Right kidney (tissue), 1 donor: ENCODE measurements around the gene SYNGR1.
"Not testable (repeated sequence)": the region's sequence is repeated elsewhere in the genome, so short reads cannot be mapped to it uniquely, and the experiment has no call there.

ENCODE experiments used
- DNase-seq: peaks from one replicate; pipeline ENCODE4 v3.0.0-alpha.2; 2016

Gene SYNGR1

DNA sequence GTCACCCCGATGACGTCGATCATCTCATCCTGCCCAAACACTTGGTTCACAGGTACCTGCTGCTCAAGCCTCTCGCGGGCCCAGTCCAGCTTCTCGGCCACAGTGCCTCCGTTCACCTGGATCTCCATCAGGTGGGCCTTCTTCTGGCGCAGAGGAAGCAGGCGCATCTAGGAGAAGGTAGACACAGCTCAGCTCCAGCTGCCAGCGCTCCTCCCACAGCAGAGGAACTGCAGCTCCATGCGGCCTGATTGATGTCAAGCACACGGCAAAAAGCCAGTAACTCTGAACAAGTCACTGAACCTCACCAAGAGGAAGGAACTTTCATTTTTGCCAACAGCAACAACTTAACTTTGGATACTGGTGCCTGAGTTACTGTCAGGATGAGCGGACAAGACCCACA, 34.4 kb upstream of the SYNGR1 start:
- no peak for DNase-seq

DNA sequence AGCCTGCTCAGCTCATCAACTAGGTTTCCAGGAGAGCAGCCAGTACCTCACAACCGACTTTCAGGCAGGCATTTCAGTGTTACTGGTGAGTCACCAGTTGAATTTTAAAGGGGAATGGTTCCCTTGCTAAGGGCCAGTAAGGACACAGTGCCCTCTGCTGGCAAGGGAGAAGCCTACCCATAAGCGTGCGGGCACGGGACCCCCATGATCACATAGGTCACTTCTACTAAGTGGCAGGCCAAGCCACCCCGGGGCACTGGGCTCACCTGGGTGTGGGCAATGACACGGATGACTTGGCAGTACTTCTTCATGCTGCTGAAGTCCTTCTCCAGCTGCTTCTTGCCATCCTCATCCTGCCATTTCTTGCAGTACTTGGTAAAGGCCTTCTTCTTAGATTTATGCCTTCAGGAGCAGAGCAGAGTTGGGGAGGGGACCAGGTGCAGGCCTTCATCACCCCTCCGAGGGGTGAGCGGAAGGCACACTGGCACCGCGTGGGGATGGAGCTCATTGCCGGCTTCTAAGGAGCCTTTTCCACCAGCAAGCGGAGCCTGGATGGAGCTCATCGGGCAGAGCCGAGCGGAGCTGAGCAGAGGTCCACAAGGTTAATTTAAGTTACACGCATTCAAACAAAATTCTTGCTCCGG, 33.2 kb upstream of the SYNGR1 start:
- peak; percentile 61 for DNase-seq

DNA sequence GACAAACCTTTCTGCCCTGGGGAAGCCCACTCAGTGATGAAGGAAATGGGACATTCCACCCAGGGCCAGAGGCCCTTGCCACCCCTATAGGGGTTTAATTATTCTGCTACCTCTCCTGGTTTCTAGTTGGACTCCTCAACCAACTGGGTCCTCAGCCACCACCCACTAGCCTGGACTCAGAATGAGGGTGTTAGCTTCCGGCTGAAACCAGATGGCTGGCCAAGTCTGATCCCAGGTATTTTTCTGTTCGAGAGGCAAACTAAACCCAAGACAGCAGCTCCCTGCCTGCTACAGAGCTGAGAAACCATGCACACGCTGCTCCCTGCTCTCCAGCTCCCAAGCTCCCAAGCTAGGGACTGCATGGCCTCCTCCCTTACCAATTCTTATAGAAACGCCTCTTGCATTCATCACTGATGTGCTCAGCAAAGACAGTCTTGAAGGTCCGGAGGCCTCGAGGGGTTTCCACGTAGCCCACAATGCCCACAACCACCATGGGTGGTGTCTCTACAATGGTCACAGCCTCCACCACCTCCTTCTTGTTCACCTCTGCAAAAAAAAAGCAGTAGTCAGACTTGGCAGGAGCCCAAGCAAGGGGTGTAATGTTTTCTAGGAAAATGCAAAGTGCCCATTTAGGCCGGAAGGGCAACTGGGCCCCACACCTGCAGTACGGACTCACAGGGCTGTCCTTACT, 32.6 kb upstream of the SYNGR1 start:
- peak; percentile 15 for DNase-seq

DNA sequence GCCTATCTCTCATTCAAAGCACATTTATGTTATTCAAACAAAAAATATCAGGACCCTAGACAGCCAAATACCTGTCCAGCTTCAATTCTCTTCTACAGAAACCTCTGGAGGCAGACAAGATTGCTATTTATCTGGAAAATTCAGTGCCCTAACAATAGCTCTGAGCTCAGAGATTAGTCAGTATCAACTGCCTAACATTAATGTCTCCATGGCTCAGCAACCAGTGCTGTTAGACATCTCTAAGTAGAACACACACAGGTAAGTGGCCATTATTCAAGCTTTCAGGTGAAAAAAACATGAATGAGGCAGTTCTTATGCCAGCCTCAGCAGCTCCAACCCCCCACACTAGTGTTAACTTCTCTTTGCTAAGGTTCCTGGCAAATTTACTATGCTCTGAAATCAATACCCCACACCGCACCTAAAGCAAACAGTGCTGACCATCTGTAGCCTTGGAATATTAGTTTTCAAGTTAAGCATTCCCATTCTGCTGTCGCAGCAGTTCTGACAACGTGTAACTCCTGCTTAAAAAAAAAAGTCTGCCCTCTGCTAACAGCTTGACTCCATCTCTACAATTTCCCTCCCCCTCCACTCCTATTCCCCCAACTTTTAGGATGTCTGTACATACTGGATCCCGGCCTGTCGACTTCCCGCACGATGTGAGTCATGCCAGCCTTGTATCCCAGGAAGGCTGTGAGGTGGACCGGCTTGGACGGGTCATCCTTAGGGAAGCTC, 31.9 kb upstream of the SYNGR1 start:
- peak; percentile 38 for DNase-seq

DNA sequence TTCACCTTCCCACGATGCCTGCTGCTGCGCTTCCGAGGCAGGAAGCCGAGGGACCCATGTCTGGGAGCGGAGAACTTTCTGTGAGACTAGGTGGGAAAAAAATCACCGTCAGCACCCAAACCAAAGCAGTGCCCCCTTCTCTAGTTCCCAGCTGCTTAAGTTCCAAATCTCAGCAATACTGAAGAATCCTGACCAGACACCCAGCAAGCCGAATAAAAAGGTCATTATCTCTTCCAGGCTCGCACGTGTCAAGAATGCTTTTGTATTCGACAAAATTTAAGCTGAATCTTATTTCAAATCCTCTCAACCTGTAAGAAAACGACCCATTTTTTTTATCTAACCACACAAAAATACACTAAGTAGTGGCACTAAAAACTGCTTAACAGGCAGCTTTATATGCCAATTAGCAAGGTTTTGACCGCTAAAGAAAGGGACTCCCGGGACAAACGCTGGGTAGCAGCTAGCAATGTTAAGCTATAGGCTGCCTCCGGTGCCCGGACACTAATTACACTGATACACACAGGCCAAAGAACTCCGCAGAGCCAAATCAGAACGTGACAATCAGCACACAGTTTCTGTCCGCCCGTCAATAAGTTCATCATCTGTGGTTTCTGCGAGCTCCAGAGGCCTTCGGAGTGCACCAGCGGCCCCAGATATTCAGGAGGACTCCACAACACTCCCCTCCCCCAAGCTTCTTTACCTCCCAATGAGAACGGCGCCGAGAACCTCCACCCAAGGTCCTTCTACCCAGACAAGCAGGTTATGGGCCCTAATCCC, 31.1 kb upstream of the SYNGR1 start:
- DNase-seq: peak; percentile 41

DNA sequence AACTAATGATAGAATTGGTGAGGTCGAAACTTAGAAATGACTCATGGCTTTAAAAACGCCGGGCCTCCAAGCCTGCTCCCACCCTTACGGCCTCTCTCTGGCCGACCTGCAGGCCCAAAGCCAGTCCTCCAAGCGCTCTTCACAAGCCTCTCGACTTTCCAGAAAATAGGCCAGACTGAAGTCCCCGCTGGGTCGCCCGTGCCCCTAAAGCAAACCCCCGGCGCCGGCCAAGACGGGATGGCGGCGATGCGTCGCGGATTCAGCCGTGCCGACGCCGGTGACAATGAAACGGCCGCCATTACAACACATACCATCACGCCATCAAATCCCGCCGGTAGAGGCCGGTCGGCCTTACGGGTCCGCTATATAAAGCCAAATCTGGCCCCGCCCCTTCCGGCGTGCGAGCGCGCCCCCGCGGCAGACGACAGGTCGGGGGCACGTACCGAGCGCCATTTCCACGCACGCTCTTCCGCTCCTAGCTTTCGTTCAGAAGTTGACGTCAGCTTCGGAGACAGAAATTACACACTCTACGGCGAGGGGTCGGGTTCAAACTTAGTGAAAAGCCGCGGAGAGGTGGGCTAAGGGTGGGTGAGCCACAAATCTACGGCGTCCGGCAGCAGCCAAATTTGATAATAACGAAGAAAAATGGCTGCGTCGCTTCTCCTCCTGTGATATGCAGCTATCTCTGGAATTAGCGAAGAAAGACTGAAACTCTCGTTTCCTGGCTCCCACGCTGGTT, 30.3 kb upstream of the SYNGR1 start, which contains the start of gene RPL3:
Gene RPL3 (minus strand): TSS at position 340 of the 739 bp plus-strand sequence. CDS start 26 bp downstream, at position 314.
- peak; percentile 99 for DNase-seq

DNA sequence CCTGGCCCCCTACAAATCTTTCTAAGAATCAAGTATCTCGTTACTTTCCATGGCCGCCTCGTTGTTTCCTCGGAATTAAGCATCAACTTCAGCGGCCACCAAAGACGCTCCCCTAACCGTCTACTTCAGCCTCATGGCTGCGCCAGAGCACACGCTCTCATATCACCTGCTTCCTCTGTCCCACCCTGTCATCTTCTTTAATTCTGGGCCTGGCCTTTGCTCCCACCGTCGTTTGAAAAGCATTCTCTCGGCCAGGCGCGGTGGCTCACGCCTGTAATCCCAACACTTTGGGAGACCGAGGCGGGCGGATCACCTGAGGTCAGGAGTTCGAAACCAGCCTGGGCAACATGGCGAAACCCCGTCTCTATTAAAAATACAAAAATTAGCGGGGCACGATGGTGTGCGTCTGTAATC, 29.2 kb upstream of the SYNGR1 start:
- DNase-seq: not testable (repeated sequence)

DNA sequence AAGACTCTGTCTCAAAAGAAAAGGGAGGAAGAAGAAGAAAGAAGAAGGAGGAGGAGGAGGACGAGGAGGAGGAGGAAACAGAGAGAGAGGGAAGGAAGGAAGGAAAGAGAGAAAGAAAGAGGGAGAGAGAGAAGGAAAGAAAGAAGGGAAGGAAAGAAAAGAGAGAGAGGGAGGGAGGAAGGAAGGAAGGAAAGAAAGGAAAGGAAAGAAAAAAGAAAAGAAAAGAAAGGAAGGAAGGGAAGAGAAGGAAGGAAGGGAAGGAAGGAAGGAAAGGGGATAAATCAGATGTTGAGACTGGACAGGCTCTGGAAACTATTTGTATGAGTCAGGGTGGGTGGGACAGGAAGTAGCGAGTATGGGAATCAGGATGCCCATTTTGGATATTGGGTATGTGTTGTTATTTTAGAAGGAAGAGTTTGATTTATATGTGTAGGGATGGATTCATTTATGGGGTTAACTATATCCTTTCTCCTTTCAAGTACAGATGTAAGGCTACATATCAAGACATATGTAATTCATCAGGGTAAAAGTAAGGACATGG, 24.3 kb upstream of the SYNGR1 start:
- no peak for DNase-seq

DNA sequence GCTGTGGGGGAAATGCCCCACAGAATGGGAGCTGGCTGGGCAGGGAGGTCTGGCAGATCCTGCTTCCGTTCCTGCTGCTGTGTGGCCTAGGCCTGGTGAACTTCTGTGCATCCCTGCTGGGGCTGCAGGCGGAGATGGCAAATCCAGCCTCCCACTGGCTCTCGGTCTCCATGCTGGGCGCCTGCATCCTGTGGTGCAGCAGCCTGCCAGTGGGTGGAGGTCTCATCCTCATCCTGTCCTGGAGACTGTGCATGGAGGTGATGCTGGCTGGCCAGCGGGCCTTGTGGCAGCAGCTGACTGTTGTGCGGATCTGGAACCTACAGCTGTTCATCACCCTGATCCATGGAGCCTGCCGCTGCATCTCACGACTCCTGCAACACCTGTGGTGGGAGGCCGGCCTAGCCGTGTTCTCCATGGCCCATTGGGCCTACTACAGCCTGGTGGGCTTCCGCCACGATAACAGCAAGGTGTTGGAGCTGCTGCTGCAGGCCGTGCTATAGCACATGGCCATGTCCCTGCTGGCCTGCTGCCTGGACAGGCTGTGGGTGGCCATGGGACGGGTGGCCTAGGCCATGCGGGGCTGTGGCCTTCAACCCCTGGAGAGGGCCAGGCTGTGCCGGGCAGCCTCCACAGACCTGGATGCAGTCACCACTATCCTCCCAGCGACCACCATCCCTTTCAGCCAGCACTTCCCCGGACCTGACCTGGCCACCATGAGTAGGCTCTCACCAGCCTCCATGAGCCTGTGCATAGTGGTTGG, 21.6 kb upstream of the SYNGR1 start:
- DNase-seq: no peak

DNA sequence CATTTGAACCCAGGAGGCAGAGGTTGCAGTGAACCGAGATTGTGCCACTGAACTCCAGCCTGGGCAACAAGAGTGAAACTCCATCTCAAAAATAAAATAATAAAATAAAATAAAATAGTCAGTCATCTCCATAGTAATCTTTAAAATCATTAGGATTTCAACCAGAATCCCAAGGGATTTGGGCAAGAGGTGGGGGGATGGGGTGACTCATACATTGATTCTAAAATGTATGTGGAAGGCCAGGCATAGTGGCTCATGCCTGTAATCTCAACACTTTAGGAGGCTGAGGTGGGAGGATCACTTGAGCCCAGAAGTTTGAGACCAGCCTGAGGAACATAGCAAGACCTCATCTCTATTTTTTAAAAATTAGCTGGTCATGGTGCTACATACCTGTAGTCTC, 19.2 kb upstream of the SYNGR1 start:
- not testable (repeated sequence) for DNase-seq

DNA sequence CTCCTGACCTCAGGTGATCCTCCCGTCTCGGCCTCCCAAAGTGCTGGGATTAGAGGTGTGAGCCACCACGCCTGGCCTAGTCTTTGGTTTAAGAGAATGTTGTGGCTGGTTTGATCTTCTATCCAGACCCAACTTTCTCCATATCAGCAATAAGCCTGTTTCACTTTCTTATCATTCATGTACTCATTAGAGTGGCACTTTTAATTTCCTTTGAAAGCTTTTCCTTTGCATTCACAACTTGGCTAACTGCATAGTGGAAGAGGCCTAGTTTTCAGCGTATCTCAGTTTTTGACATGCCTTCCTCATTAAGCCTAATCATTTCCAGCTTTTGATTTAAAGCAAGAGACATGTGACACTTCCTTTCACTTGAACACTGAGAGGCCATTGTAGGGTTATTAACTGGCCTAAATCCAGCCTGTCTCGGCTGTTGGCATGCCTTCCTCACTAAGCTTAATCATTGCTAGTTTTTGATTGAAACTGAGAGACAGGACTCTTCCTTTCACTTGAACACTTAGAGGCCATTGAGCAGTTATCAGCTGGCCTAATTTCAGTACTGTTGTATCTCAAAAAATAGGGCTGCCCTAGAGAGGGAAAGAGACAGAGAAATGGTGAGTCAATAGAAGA, 17.2 kb upstream of the SYNGR1 start:
- no peak for DNase-seq

DNA sequence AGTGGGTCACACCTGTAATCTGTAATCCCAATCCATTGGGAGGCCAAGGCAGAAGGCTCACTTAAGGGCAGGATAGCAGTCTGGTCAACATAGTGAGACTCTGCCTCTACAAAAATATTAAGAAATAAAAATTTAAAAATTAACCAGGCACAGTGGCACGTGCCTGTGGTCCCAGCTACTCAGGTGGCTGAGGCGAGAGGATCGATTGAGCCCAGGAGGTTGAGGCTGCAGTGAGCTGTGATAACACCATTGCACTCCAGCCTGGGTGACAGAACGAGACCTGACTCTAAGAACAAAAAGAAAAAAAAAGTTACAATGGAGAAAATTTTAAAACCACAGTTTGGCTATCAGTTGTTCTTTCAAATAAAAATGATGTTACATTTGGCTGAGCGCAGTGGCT, 13.4 kb upstream of the SYNGR1 start:
- DNase-seq: no peak

DNA sequence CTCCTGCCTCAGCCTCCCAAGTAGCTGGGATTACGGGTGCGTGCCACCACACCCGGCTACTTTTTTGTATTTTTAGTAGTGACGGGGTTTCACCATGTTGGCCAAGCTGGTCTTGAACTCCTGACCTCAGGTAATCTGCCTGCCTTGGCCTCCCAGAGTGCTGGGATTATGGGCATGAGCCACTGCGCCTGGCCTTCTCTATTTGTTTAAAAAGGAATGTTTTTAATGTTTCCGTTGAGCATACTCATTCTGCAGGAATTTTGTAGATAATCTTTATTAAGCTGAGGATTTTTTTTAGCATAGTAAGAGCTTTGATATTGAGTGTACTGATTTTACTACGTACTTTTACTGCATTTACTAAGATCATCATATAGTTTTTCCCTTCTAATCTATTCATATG, 10.0 kb upstream of the SYNGR1 start:
- not testable (repeated sequence) for DNase-seq

DNA sequence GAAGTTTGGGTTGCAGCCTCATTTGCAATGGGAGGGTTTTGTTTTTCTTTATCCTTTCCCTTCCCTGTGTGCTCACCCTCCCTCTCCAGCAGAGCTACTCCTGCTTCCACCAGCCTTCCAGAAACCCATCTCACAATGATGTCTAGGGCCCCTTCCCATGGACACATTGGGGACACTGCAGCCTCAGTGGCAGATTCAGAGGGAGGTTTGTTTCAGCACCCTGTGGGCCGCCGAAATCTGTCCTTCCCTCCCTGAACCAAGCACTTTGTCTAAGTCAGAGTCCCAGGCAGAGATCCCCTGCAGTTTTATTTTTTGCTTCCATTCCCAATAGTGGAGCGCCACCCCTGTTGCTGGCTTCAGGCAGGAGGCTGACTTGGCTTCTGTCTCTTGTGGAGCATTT, 8.6 kb upstream of the SYNGR1 start:
- no peak for DNase-seq

DNA sequence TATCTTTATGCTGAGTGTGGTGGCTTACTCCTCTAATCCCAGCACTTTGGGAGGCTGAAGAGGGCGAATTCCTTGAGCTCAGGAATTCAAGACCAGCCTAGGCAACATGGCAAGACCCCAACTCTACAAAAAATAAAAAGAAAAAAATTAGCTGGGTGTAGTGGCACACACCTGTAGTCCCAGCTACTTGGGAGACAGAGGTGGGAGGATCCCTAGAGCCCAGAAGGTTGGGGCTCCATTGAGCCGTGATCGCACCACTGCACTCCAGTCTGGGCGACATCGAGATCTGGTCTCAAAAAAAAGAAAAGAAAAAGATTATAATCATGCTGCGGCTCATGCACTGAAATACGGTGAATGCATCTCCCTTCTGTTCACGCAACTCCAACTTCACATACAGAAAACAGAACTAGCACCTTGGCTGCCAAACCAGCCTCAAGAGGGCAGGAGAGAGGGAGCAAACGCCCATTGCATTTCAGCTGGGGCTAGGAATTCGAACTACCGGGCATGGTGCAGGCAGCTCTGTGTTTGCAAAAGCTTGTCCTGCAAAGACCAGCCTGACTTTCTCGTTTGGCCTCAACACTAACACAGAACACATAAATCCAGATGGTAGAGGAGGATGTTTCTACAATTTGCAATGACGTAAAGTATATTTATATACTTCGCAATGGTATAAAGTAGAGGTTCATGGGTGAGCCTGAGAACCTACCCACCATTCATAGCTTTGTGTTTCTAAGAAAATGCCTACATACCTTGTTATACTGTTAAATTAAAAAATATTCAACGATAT, 6.3 kb upstream of the SYNGR1 start:
- peak; percentile 51 for DNase-seq

DNA sequence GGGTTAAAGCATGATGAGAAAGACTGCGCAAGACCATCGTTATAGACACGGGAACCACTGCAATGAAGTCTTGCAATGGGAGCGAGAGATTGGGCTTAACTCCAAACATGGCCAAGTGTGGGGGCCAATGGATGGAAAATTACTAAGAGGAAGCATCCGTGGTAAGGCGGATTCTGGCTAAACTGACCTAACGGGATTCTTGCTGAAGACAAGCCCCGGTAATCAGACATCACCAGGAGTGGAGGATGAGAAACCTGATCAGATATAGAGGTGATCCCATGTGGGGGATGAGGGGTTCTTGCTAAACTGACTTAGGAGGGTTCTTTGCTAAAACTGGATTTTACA, 5.8 kb upstream of the SYNGR1 start:
- DNase-seq: no peak

DNA sequence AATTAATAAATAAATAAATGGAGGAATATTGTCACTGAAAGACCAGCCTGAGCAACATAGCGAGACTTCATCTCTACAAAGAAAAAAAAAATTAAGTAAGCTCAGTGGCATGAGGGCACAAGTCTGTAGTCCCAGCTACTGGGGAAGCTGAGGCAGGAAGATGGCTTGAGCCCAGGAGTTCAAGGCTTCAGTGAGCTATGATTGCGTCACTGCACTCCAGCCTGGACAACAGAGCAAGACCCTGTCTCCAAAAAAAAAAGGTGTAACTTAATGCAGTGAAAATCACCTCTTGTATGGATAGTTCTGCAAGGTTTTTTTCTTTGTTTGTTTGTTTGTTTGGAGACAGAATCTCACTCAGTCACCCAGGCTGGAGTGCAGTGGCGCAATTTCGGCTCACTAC, 4.6 kb upstream of the SYNGR1 start:
- no peak for DNase-seq

DNA sequence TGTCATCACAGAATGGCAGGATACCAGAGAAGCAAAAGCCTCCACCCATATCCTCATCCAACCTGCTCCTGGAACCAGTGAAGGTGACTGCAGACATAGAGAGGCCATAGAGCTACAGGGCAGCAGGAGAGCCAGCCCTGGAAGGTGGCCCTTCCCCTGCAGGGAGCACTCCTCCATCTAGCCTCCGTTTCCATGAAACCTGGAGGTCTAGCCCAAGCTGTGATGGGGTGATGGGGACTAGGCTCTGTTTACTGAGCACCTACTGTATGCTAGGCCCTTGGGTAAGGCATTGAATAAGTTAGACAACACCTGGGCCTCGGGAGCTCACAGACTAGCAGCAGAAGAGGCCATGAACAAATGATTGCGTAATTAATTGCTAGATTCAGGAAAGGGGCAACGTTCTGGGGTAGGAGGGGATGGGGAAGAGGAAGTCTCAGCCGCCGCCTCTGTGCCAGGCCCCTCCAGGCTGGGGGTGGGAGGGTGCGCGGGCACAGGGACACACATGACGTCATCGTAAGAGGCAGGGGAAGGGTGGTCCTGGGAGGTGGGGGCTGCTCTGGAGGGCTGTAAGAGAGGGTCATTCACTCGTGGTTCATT, 784 bp upstream of the SYNGR1 start:
- no peak for DNase-seq

DNA sequence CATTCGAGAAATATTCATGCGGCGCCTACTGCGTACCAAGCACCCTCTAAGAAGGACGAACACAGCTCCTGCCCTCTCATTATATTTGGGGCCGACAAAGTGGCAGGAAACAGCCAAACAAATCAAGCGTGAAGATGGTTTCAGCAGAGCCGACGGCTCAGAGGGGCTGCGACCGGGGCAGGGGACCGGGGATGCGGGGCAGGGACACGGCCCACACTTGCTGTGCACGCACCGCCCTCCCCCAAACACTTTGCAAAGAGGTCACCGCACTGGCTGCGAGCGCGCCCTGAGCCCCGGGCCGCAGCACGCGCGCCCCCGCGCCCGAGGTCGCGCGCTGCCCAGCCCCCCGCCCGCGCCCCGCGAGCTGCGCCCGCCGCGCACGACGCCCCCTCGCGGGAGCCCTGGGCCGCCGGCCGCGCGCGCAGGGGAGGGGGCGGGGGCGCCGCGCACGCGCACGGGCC, 255 bp upstream of the SYNGR1 start:
- peak; percentile 67 for DNase-seq
